HG02759 (cell line): ENCODE measurements around the gene ANXA6.

Source experiments
- ATAC-seq: cut with Tn5 transposase; IDR thresholded peaks from one replicate; pipeline ENCODE4 v1.9.1; 2021; ENCODE audit warnings: mild to moderate bottlenecking, moderate library complexity; ENCODE audit not compliant: unreplicated experiment

The ANXA6 gene

DNA sequence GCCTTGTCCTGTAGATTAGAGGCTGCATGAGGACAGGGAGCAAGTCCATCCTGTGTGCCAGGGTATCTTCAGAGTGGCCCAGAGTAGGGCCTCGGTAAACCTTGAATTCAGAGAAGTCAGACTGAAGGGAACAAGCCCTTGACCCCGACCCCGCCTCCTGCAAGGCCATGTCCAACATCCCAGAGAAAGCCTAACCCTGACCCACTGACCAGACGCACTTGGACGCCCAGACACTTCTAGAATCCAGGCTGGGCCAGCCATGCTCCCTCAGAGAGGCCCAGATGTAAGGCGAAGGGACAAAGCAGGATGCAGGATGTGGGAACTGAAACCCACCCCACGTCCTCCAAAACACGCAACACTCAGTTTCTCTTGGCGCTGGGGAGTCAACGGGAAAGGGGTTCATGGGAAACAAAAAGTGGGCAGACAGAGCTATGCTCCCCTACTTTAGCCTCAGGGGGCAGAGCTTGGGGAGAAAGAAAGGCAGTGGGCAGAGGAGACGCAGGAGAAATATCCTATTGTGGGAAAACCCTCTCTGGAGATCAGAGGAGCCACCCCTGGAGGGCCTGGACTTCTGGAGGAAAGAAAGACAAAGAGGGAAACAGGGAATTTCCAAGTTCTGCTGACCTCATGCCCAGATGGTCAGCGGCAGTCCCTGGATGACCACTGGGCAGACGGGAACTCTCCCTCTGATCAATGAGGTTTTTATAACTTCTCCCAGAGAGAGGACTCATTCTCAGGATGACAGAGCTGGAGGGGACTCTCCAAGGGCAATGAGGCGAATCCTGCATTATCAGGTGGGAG lies 89.7 kb downstream of the ANXA6 start:
- ATAC-seq: no peak

DNA sequence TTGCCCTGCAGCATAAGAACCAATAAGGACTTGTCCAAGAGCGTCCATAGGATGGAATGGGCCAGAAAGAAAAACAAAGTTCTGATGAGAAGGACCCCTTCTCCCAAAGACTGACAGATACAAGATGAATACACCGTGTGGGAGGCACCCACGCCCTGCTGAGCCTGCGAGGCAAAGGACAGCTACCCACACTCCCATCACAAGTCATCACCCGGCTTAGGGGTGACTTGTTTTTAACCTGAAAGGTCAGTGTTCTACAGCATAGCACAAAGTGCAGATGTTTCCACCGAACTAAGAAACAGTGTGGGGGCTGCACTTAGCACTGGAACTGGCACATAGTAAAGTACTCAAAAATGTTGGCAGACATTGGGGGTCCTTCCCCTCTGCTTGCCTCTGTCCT lies 90.7 kb downstream of the ANXA6 start:
- ATAC-seq: no peak

DNA sequence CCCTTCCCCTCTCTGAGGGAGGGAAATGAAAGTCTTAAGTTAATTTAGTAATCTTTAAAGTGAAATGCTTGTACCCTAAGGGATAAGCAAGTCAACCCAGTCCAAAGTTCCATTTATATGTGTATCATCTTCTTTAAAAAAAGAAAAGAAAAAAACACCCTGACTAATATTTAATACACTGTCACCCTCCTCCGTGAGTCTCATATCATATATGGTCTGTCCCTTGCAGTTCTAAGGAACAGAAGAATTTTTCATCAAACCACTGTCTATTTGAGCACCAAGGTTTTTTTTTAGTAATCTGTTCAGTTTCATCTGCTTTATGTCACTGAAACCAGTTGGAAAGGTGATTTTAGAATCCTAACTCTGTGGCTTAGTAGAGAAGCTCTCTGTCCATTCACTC lies 92.0 kb downstream of the ANXA6 start:
- no peak for ATAC-seq

GRCh38 chr5:151064916-151065499 lies 92.6 kb downstream of the ANXA6 start:
- ATAC-seq: no peak

DNA sequence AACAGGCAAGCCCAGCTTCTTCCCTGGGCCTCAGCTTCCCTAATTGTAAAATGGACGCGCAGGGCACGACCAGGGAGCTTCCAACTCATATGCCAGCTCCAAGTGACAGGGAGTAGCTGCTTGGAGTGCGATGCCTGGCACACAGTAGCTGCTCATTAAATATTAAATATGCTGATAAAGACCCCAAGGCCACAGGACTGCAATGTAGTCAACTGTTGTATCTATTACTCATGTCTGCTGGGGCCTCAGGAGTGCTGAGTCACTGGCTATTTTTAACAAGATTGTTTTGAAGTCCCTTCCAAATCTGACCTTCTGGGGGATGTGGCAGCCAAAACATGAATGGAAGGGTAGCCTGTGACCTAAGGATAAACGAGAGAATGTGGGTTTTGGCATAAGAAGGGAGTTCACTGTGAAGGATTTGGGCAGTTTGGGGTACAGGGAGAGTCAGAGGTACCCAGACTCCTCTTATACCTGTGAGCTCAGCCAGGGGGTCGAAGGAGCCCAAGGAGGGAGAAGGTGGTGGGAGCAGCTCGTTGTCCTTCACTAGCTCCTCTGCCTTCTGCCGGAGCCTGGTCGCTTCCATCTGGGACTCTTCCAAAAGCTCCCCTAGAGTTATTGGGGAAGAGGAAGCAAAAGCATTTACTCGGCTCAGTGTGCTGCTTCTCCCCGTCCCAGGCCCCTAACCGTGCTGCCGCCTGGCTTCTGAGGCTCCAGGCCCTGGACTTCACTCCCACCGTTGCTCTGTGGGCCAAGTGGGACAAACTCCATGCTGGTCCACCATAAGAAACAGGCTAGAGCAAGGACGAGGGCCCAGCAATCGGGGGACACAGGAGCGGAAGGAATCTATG lies 94.2 kb downstream of the ANXA6 start:
- ATAC-seq: no peak

DNA sequence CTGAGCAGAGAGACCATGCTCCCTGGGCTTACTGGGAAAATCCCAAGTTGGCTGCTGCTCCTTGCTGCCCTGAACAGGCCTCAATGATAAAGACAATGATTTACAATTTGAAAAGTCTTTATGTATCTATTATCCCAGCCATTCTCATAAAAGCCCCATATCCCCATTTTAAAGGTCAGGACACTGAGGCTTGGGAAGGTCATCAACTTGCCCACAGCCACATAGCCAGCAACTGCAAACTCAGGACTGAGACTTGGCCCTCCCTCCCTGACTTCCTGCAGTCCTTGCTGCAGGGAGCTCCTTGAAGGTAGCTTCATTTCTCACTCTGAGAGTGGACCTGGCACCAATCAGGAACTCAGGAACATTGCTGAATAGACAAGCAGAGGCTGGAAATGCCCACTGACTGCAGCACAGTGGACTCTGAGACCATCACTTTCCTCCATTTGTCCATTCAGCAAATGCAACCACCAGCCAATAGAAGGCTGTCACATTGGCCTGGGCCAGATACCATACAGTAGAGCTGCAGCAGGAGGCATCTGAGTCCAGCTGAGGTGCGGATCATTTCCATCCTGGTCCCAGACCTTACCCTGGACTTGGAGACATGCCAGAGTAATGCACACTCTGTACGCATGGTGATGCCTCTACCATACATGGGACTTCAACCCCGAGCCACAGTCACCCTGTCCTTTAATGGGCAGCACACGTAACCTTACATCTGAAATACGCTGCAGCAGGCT lies 95.0 kb downstream of the ANXA6 start:
- no peak for ATAC-seq

DNA sequence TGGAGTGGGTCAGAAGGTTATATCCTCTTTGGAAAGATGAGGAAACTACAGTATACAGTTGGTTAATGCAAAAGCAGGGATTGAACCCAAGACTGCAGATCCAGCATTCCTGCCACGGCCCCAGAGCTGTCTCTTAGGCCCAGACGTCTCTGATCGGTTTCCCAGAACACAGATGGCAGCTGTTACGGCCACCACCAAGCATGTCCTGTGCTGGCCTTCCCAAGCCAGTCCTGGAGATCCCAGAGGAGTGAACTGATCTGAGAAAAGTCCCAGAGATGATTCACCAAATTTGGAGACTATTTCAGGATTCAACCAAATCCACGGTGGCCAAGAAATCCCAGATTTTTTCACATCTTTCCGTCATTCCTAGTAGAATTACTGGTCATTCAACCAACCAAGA lies 96.8 kb downstream of the ANXA6 start:
- ATAC-seq: no peak

- ATAC-seq: no peak
These were observed 98.6 kb downstream of the ANXA6 start for GRCh38 chr5:151058891-151059489.

DNA sequence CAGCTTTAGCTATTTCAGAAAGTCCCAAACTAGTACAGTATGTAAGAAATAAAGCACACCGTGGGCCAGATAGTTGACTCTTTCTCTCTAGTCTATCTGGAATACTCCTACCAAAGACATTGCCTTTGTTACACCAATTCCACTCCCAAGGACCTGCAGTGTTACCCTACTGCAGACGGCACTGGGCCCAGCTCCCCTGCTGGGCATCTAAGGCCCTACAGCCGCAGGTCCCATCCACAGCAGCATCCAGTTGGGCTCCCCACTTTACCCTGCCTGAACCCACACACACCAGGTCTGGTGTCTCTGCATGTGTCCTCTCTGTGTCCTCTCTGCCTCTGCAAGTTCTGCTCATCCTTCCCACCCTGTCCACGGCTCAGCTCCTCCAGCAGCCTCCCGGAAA lies 99.3 kb downstream of the ANXA6 start:
- no peak for ATAC-seq

DNA sequence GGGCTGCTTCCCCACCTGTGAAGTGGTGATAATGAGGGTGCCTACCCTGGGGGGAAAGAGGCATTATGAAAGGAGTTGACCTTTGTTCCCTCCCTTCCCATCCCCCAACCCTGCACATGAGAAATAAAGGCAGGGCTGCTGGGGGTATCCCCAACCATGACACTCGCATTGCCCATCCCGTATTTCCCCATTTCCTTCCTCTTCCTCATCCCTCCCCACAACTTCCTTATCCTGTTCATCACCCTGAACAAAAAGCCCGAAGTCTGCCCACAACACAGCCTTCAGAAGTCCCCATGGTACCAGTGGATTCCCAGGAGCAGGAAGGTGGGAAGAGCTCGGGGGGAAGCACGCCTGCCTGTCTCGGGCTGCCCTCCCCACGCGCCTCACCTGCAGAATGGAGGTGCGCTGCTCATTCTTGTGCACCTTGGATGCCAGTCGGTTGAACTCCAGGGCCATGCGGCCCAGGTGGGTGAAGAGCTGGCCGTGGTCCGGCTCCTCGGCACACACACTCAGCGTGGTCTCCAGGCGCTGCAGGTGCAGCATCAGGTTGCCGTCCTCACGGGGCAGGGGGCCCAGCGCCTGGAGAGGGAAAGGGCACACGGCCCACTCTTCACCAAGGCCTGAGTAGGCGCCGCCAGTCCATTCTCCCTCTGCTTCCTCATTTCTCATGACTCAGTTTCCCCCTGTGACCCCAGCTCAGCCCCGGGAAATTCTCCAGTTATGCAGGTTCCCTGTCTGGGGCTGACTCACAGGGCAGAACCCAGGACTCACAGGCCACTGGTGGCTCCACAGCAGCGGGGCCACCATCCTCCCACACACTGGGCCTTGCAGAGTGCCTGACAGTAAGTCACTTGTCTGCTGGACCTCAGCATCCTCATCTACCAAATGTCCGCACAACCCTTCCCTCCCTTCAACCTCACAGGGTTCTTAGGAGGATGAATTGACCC lies 100.9 kb downstream of the ANXA6 start:
- no peak for ATAC-seq

DNA sequence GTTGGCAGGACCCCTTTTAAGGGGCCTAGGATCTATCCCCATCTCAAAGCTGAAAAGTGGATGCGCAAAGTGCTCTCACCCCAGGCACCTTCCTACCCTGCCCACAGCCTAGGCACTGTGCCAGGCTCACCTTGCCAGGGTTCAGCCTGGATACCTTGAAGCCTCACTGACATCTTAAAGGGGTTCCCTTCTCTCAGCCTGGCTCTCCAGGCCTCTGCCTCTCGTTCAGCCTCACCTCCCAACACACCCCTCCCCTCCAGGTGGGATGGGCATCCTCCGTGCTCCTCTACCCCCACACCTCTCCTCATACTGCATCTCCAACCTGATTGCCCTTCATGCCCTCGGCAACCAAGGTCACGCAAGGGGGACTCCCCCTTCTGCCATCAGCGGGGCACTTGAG lies 102.2 kb downstream of the ANXA6 start:
- ATAC-seq: no peak

DNA sequence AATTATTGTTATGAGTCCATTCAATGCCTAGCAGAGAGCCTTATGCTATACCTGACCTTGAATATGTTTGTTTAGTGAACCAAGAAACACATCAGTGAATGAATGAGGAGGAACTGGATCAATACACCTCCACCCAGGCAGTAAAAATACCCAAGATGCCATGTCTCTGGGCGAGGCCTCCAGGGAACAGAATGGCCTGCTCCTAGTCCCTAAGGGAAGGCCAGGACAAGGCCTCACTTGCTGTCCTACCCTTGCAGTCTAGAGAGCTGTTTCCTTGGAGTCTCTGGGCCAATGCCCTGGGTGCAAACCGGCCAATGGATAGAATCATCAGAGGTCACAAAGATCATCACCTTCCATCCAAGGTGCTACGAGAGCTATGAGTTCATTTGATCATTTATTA lies 102.9 kb downstream of the ANXA6 start:
- no peak for ATAC-seq

- no peak for ATAC-seq
These were observed 103.7 kb downstream of the ANXA6 start for GRCh38 chr5:151053796-151054462.

DNA sequence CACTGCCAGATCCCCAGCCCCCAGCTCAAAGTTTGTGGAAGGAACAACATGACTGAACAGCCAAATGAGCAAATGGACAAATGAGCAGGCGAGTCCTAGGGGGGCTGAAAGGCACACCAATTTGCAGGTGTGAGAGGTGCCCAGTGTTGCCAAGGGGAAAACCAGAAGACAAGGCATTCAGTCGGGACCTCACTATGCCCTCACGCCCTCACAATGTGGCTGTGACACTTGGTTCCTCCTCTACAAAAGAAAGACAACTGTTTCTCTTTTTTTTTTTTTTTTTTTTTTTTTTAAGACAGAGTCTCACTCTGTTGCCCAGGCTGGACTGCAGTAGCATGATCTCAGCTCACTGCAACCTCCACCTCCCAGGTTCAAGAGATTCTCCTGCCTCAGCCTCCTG lies 104.7 kb downstream of the ANXA6 start:
- ATAC-seq: no peak

GRCh38 chr5:151051931-151052608 lies 105.5 kb downstream of the ANXA6 start:
- peak; percentile 9 for ATAC-seq

GRCh38 chr5:151051066-151051930 lies 106.3 kb downstream of the ANXA6 start:
- peak; percentile 77 for ATAC-seq
